GM21529 (cell line): ENCODE results near the gene CEACAM16.
"Not testable (repeated sequence)": the region's sequence is repeated elsewhere in the genome, so short reads cannot be mapped to it uniquely, and the experiment has no call there.

Experiments used
- ATAC-seq: cut with Tn5 transposase; IDR thresholded peaks from one replicate; pipeline ENCODE4 v1.9.1; 2021; ENCODE audit not compliant: unreplicated experiment

The CEACAM16 gene, protein sequence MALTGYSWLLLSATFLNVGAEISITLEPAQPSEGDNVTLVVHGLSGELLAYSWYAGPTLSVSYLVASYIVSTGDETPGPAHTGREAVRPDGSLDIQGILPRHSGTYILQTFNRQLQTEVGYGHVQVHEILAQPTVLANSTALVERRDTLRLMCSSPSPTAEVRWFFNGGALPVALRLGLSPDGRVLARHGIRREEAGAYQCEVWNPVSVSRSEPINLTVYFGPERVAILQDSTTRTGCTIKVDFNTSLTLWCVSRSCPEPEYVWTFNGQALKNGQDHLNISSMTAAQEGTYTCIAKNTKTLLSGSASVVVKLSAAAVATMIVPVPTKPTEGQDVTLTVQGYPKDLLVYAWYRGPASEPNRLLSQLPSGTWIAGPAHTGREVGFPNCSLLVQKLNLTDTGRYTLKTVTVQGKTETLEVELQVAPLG

DNA sequence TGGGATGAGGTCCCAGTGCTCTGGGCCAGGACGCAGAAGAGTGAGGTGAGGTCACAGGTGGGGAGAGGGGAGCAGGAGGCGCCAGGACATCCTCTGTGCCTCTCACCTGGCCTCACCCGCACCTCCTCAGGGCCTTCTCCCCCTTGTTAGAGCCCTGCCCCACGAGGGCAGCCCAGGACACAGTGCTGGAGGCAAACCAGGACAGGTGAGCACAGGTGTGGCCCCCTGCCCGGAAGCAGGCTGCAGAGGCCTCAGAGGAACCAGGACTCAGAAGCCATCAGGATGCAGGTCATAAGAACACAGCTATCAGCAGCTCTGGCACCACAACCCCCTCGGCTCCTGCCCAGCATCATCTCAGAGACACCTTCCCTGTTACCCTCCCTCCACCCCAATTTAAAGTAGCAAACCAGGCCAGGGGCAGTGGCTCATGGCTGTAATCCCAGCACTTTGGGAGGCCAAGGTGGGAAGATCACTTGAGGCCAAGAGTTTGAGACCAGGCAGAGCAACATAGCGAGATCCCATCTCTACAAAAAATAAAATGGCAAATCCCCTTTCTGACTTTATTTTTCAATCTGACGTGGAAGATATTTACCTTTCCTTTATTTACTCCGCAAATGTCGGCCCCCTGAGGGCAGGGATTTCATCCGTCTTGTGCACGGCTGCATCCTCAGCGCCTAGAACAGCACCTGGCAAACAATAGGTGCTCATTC lies at the start of gene CEACAM16:
CEACAM16 (plus strand) TSS at position 660 of the 710 bp plus-strand sequence. CDS start 2,306 bp downstream, outside the sequence.
- no peak for ATAC-seq

DNA sequence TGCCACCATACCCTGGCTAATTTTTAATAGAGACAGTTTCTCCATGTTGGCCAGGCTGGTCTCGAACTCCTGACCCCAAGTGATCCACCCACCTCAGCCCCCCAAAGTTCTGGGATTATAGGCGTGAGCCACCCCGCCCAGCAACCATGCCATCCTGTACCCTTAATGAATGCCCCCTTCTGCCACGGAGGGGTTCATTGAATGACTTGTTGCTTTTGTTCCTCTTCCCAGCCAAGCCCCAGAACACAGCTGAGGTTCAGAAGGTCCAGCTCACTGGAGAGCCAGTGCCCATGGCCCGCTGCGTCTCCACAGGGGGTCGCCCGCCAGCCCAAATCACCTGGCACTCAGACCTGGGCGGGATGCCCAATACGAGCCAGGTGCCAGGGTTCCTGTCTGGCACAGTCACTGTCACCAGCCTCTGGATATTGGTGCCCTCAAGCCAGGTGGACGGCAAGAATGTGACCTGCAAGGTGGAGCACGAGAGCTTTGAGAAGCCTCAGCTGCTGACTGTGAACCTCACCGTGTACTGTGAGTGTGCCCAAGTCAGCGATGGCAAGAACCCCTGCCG lies 49.3 kb upstream of the CEACAM16 start:
- ATAC-seq, result no peak

DNA sequence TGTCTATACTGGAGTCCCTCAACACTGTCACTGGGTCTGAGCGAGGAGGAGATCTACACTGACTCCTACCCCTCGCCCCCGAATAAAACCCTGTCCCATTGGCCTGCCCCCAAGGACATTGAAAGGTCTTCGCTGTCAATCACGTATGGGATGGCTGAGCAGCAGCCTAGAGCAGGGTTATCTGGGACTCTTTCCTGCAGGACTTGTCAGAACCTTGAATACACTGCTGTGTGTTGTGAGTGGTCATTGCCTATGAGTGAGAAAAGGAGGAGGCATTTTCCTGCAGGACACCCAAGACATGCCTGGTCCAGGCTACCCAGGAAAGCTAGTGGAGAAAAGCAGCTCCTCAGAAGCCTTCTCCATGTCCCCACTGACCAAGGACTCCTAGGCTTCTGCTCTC lies 45.6 kb upstream of the CEACAM16 start:
- no peak for ATAC-seq

DNA sequence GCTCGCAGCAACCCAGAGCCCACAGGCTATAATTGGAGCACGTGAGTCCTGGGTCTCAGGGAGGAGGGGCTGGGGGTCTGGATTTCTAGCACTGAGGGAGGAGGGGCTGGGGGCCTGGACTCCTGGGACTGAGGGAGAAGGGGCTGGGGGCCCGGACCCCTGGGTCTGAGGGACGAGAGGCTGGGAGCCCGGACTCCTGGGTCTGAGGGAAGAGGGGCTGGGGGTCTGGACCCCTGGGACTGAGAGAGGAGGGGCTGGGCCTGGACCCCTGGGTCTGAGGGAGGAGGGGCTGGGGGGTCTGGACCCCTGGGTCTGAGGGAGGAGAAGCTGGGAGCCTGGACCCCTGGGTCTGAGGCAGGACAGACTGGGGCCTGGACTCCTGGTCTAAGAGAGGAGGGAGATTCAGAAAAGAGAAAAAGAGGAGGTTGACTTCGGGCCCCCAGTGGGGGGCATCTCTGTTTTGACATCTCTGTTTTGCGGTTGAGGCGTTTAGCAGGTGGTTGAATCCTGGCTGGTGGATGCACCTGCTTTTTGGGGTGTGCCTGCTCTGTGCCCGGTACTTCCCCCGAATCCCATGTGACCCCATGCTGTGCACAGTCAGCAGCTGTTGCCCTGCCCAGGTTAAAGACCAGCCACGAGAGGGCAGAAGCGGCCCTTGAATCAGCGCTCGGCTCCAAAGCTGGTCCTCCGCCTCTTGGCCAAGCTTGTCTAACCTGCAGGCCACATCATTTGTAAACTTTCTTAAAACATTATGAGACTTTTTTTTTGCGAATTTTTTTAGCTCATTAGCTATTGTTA lies 44.8 kb upstream of the CEACAM16 start:
- peak; percentile 84 for ATAC-seq

DNA sequence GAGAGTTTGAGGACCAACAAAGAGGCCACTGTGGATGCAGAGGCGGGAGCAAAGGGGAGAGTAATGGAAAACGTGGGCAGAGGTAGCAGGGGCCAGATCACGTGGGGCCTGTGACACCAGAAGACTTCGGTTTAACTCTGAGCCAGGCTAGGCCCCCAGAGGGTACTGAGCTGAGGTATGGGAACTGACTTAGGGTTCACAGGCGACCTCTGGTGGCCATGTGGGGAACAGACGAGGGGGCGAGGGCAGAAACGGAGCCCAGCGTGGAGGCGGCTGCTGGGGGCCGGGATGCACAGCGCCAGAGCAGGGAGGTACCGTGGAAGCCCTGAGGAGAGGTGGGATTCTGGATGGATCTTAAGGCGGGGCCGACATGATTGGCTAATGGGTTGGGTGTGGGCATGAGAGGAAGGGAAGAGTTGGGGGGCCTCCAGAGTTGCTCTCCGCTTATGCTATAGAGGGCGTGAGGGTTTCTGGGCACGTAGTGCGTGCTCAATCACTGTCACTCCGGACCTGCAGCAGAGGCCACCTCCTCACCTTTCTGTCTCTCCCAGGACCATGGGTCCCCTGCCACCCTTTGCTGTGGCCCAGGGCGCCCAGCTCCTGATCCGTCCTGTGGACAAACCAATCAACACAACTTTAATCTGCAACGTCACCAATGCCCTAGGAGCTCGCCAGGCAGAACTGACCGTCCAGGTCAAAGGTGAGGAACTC lies 41.6 kb upstream of the CEACAM16 start:
- no peak for ATAC-seq

DNA sequence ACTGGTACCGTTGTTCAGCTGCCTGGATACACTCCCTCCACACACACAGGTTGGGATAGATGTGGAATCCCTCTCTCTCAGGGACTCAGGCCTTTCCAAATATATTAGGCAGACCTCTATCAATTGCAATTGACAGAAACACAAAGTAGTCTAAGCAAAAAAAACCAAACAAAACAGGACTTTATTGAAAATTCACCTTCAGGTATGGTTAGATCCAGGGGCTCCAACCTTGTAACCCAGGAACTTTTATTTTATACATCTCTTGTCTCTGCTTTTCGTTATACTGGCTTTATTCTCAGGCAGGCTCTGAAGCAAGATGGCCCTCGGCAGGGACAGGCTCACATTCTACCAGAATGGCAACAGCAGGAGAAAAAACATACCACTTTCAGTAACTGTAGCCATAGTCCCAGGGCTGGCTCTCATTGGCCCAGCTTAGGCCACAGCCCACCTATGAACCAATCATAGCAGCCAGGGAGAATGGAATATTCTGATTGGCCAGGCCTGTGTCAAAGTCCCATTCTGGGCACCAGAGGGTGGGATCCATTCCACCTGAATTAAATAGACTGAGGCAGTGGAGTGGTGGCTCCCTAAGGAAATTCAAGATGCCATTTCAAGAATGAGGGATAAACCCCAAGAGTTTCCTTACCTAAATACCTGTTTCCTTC lies 40.8 kb upstream of the CEACAM16 start:
- ATAC-seq, result no peak

DNA sequence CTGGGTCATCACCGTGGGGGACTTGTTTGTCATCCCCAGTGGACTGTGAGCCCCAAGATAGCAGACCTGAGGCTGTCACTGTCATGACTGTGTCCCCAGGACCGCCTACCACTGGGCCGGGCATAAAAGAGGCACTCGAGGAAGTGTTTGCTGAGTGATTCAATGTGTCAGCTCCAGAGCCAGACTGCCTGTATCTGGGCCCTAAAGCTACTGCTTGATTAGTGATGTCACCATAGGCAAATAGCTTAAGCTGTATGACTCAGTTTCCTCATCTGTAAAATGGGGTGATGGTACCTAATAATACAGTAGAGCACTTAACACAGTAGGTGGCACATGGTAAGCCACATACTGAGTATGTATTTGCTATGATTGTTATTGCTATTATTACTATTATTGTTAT lies 38.9 kb upstream of the CEACAM16 start:
- ATAC-seq, result no peak

DNA sequence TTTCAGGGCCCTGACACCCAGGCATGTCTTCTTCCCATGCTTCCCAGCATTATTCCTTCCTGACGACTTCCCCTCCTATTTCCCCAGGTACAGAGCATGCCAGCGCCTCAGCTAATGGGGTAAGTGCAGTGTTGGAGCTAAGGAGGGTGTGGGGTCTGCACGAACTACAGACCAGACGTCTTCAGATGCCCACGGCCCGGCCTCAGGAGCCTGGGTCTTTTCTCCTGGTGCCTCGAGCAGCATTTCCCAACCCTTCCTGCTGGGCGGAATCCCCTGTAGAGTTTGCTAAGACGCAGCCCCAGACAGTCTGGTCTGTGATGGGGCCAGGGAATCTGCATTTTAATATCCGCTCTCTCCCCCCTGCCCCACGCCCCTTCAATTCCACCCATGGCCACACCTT lies 37.7 kb upstream of the CEACAM16 start:
- no peak for ATAC-seq

DNA sequence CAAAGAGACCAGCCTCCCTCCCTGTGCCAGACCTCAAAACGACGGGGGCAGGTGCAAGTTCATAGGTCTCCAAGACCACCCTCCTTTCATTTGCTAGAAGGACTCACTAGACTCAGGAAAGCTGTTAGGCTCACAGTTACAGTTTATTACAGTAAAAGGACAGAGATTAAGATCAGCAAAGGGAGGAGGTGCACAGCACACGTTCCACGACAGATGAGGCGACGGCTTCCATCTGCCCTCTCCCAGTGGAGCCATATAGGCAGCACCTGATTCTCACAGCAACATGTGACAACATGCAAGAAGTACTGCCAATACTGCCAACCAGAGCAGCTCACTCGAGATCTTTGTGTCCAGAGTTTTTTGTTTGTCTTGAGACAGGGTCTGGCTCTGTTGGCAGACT lies 37.0 kb upstream of the CEACAM16 start:
- ATAC-seq, result no peak

DNA sequence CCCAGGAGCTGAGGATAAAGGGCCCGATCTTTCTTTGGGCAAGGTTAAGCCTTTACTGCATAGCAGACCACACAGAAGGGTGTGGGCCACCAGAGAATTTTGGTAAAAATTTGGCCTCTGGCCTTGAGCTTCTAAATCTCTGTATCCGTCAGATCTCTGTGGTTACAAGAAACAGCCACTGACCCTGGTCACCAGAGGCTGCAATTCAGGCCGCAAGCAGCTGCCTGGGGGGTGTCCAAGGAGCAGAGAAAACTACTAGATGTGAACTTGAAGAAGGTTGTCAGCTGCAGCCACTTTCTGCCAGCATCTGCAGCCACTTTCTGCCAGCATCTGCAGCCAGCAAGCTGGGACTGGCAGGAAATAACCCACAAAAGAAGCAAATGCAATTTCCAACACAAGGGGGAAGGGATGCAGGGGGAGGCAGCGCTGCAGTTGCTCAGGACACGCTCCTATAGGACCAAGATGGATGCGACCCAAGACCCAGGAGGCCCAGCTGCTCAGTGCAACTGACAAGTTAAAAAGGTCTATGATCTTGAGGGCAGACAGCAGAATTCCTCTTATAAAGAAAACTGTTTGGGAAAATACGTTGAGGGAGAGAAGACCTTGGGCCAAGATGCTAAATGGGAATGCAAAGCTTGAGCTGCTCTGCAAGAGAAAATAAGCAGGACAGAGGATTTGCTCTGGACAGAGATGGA lies 36.1 kb upstream of the CEACAM16 start:
- no peak for ATAC-seq

DNA sequence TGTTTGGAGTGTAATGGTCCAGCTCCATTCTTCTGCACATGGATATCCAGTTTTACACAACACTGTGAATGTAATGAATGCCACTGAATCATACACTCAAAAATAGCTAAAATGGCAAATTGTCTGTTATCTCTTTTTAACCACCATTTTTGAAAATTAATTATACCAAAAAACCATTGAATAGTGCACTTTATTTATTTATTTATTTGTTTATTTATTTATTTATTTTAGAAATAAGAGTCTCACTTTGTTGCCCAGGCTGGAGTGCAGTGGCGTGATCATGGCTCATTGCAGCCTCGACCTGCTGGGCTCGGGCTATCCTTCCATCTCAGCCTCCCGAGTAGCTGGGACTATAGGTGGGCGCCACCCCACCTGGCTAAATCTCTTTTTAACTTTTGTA lies 35.0 kb upstream of the CEACAM16 start:
- ATAC-seq, result no peak

DNA sequence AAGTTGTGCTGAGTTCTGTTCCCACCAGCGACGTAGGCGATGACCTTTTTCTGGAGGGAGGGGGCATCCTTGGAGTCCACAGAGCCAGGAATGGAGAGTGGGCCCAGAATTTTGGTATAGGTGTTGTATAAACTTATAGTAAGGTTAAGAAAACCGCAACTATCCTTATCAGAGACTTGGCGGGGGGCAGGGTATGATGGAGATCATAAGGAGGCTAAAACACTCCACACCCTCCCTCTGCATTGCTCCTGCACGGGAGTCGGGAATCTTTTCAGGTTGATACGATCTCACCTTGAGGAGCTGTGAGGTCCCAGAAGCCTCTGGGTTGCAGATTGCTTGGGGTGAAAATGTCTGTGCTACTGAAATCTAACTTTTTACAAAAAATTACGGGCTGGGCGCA lies 34.0 kb upstream of the CEACAM16 start:
- ATAC-seq, result no peak

DNA sequence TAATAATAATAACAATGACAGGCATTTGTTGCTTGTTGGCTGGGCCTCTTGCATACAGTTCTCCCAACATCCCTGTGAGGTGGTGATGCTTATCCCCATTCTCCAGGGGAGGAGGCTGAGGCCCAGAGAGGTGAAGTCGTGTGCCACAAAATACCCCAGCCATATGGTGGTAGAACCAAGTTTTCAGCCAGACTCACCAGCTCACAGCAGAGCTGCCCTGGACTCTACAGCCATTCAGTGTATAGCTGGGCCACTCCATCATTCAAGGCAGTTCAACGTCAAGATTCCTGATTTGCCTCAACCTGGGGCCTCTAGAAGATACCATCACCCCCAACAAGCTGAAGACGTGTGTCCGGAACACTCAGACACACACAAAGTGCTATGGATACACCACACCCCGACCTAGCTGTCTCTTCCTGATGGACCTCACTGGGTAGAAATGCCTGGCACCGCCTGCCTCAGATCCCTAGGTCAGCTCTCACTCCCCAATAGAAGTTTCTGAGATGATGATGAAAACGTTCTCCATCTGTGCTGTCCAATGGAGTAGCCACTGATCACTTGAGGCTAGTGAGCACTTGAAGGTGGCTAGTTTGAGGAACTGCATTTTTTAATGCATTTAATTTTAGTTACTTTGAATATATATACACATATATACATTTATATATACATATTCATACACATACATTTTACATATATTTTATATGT lies 31.9 kb upstream of the CEACAM16 start:
- ATAC-seq, result no peak

DNA sequence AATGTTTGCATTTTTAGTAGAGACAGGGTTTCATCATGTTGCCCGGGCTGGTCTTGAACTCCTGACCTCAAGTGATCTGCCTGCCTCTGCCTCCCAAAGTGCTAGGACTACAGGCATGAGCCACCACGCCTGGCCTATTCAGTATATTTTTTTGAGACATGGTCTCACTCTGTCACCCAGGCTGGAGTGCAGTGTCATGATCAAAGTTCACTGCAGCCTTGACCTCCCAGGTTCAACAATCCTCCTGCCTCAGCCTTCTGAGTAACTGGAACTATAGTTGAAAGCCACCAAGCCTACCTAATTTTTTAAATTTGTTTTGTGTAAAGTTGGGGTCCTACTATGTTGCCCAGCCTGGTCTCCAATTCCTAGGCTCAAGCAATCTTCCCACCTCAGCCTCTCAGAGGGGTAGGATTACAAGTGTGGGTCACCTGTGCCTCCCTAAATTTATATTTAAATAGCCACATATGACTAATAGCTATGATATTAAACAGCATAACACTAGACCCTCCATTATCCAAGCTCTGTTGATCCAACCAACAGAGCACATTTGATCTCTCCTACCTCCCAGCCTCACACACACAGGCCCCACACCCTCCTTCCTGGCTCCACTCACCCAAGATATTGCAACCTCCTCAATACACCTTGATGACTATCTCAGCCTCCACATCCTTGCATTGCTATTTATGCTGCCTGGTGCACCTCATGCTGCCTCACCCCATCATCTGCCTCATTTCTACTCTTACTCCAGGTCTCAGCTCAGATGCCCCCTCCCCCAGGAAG lies 29.8 kb upstream of the CEACAM16 start:
- no peak for ATAC-seq

DNA sequence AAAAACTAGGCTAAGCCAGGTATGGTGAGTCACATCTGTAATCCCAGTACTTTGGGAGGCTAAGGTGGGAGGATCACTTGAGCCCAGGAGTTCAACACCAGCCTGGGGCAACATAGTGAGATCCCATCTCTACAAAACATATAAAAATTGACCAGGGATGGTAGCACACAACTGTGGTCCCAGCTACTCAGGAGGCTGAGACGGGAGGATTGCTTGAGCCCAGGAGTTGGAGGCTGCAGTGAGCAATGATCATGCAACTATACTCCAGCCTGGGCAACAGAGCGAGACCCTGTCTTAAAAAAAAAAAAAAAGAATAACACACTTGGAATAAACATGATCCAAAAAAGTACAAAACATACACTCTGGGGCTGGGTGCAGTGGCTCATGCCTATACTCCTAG lies 28.9 kb upstream of the CEACAM16 start:
- not testable (repeated sequence) for ATAC-seq

DNA sequence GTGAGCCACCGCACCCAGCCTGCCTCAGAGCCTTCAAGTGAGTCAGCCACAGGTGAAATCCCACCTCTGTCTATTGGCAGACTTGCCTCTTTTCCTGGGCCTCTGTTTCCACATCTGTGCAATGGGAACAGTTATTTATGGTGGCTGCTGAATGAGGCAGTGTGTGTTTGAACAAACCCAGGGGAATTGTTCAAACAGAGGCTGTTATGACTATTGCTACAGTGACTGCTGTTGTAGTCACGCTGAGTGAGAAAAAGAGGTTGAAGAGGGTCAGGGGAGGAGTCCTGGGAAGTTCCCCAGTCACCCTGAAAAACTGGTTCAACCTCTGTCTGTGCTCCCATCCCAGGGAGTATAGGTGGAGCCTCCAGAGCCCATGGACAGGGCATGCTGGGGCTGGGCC lies 27.6 kb upstream of the CEACAM16 start, which contains the start of gene CEACAM19:
CEACAM19 (plus strand) TSS at position 83 of the 400 bp plus-strand sequence. CDS start 450 bp downstream, outside the sequence.
- no peak for ATAC-seq

DNA sequence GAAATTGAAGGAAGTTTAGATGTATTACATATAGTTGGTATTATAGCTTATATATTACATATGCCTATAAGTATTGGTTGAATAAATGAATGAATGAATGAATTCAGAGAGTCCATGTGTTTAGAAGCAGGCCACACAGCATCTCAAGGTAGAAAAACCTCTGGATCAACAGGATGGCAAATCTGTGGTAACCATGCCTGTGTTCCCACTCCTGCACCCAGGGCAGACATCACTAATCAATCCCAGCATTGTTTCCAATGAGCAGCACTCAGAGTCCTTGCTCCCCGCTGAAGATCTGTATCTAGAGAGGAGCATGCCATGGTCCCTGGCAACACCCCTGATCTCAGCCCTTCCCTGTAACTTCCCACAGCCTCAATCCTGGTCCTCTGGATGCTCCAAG lies 26.7 kb upstream of the CEACAM16 start:
- ATAC-seq, result no peak

DNA sequence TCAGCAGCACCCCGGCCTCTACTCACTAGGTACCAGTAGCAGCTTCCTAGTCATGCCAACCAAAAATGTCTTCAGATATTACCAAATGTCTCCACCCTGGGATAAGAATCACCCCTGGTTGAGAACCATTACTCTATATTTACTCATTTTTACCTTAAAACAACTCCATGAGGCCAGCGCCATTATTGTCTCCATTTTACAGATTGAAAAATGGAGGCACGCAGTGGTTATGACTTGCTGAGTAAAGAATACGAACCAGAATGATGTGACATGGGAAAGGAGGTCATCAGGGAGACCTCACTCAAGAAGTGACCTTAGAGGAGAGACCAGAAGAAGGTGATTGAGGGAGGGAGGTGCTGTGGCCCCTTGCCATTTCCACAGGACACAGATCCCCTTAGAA lies 25.4 kb upstream of the CEACAM16 start:
- ATAC-seq, result no peak
